Measurements from ENCODE around the gene PAK6. TPM values are rescaled to one million over a fixed set of nuclear protein-coding genes. Genes with fewer than 3 reads are reported as not detected.

PAK6 gene
- total RNA-seq, 4 donors from 2014 or later = 0.84 to 2.0 TPM; not detected in 2

DNA sequence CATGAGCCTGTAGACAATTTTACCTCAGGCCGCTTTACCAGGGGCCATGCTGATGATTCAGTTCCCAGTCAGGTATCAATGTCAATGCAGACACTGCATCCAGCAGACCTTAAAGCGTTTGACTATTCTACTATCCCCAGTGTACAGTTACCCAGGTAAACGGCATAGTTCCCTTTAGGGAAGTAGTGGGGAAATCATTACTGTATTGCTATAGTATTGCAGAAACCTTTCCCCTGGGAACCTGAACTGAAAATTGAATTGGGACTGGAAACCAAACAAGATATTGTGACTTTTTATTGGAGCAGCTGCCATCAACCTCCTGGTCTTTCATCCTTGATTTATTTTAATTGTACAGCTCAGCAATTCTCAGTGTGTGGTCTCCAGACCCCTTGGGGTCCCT, 78.1 kb downstream of the PAK6 start:
- H3K4me1 ChIP-seq = peaks cover 0 to 8% (median 0%) of the 10 kb centered on the region in 4 donors
- no peak overlapping the region for H3K27ac ChIP-seq
- 78 to 82% methylated on average over 3 of the region's 3 CpGs for WGBS, 2 donors
- H3K9me3 ChIP-seq = no peaks in the 10 kb centered on the region
- TF ChIP-seq POLR2A (IDR thresholded peaks at IDR 0.05) (no peak), EP300 (IDR thresholded peaks at IDR 0.05) (no peak)
- TF ChIP-seq, protein P1, sequence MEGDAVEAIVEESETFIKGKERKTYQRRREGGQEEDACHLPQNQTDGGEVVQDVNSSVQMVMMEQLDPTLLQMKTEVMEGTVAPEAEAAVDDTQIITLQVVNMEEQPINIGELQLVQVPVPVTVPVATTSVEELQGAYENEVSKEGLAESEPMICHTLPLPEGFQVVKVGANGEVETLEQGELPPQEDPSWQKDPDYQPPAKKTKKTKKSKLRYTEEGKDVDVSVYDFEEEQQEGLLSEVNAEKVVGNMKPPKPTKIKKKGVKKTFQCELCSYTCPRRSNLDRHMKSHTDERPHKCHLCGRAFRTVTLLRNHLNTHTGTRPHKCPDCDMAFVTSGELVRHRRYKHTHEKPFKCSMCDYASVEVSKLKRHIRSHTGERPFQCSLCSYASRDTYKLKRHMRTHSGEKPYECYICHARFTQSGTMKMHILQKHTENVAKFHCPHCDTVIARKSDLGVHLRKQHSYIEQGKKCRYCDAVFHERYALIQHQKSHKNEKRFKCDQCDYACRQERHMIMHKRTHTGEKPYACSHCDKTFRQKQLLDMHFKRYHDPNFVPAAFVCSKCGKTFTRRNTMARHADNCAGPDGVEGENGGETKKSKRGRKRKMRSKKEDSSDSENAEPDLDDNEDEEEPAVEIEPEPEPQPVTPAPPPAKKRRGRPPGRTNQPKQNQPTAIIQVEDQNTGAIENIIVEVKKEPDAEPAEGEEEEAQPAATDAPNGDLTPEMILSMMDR (IDR thresholded peaks at IDR 0.05) = no peak
- no peaks in the 10 kb centered on the region for H3K27me3 ChIP-seq
- no peak for DNase-seq (ENCODE audit: low spot score in 2 of 2)
- no peak overlapping the region for H3K4me3 ChIP-seq
- no peaks in the 10 kb centered on the region for H3K36me3 ChIP-seq

DNA sequence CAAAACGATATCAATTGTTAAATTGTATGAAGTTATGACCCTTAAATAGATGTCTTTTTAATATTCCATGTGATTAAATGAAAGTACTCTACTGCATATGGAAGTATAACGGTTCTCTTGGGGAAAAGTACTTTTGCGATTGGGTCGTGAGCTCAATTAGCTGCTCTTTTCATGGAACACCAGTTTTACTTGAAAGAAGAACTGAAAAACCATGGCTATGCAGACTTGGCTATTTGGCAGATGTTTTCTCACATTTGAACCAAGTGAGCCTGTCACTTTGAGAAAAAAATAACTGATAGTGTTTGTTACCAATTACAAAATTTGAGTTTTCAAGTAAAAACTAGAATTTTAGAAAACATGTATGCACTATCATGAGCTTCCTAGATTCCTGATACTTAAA, 78.7 kb downstream of the PAK6 start:
- Histone ChIP-seq H3K4me3 (no peak overlapping the region), H3K27me3 (no peaks in the 10 kb centered on the region), H3K36me3 (no peaks in the 10 kb centered on the region), H3K4me1 (peaks cover 0 to 9% (median 0%) of the 10 kb centered on the region in 4 donors), H3K9me3 (no peaks in the 10 kb centered on the region), H3K27ac (no peak overlapping the region)
- DNase-seq (ENCODE audit: low spot score in 2 of 2) = no peak
- TF ChIP-seq POLR2A (IDR thresholded peaks at IDR 0.05) (no peak), EP300 (IDR thresholded peaks at IDR 0.05) (no peak)
- TF ChIP-seq, protein P1 (IDR thresholded peaks at IDR 0.05) = no peak
- 51 to 58% methylated on average over 4 of the region's 4 CpGs for WGBS, 2 donors

DNA sequence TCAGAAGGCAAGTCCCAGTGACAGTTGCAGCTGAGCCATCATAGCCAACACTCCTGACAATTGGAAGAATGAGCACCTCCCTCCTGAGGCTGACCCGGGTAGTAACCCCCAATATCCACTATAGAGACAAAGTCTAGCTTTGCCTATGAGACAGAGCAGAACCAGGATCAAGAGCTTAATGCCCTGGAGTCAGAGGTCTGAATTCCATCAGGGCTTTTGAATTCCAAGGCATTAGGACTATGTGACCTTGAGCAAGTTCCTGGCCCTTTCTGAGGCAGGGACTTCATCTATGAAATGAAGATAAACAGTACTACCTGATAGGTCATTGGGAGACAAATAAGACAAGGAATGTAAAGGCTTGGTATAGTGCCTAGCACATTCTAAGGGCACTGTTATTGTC, 81.5 kb downstream of the PAK6 start:
- H3K36me3 ChIP-seq = no peaks in the 10 kb centered on the region
- peaks cover 0 to 20% (median 9%) of the 10 kb centered on the region in 4 donors for H3K4me1 ChIP-seq
- H3K9me3 ChIP-seq = no peaks in the 10 kb centered on the region
- H3K27me3 ChIP-seq = no peaks in the 10 kb centered on the region
- no peak overlapping the region for H3K27ac ChIP-seq
- DNase-seq (ENCODE audit: low spot score in 2 of 2) = no peak
- TF ChIP-seq EP300 (IDR thresholded peaks at IDR 0.05) (no peak), POLR2A (IDR thresholded peaks at IDR 0.05) (no peak)
- TF ChIP-seq, protein P1 (IDR thresholded peaks at IDR 0.05) = no peak
- no peak overlapping the region for H3K4me3 ChIP-seq
- 90 to 100% methylated on average over 1 of the region's 1 CpG for WGBS, 2 donors

DNA sequence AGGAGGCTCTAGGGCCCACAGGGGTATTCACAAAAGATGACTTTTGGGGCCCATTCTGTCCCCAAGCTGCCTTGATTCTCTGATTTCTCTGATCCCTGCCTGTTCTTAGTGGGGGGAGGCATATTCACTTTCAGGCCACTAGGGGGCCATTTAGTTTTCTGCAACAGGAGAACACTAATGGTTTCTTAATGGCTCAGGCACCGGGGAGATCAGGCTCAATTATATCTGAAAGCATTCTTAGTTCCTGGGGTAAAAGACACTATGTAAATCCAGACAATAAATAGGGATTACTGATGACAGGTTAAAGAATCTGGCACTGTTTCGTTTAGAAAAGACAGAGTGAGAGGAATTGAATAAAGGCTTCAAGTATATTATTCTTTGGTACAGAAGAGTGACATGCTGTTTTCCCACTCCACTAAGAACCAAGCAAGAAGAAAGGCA, 82.1 kb downstream of the PAK6 start:
- Histone ChIP-seq H3K27me3 (no peaks in the 10 kb centered on the region), H3K9me3 (no peaks in the 10 kb centered on the region), H3K36me3 (no peaks in the 10 kb centered on the region), H3K27ac (no peak overlapping the region), H3K4me3 (no peak overlapping the region), H3K4me1 (peaks cover 0 to 26% (median 14%) of the 10 kb centered on the region in 4 donors)
- TF ChIP-seq POLR2A (IDR thresholded peaks at IDR 0.05) (no peak), EP300 (IDR thresholded peaks at IDR 0.05) (no peak)
- TF ChIP-seq, protein P1 (IDR thresholded peaks at IDR 0.05) = peak; percentile 81 to 90 (median 82)
- peak in 1 of 2 donors; percentile 77 for DNase-seq (ENCODE audit: low spot score in 2 of 2)
- 0% methylated on average over 2 of the region's 2 CpGs for WGBS, 2 donors

DNA sequence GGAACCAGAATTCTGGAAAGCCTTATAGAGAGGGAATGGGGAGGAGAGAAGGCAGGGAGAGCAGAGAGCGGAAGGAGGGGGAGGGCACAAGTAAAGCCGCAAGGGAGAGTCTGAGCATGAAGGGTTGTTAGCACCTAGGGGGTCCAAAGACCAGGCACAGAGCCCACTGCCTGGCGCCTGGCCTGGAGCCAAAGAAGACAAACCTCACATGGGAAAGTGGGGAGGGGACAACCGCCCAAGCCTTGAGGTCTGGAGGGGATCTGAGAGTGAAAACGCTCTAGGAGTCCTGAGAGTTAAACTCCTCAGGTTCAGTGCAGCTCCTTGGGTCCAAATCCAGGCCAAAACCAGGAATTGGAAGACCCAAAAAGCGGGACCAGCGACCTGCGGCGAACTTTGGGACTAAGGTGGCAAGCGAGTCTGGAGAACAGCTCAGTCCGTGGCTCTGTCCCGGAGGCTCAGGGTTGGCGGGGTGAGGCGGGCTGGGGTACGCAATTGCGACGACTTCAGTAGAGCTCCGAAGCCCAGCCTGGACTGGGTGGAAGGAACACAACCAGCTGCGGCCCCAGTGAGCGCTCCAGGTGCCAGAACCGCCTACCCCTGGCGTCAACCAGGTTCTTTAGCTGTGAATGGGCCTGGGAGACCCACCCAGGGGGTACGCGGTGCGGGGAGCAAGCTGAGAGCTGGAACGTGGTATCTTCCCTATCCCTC, 83.8 kb downstream of the PAK6 start:
- H3K4me1 ChIP-seq = peaks cover 0 to 39% (median 24%) of the 10 kb centered on the region in 4 donors
- DNase-seq (ENCODE audit: low spot score in 2 of 2) = no peak

More for the DNA sequence above, 83.8 kb downstream of the PAK6 start:
- Histone ChIP-seq H3K9me3 (no peaks in the 10 kb centered on the region), H3K36me3 (no peaks in the 10 kb centered on the region), H3K27ac (peak overlapping the region; percentile 55 to 91 (median 84)), H3K4me3 (peak overlapping the region in 3 of 4 donors; percentile 53 to 91 (median 76)), H3K27me3 (no peaks in the 10 kb centered on the region)
- TF ChIP-seq POLR2A (IDR thresholded peaks at IDR 0.05) (no peak), EP300 (IDR thresholded peaks at IDR 0.05) (no peak)
- TF ChIP-seq, protein P1 (IDR thresholded peaks at IDR 0.05) = no peak
- WGBS, 2 donors = 41 to 52% methylated on average over 20 to 26 of the region's 26 CpGs

Measured in tibial nerve (tissue), 4 donors.